ENCODE data around the gene CACNA1C. TPM values are rescaled to one million over a fixed set of nuclear protein-coding genes. Genes with fewer than 3 reads are reported as not detected.

CACNA1C gene
- total RNA-seq, 1 experiment from 2014 or later, result not detected

DNA sequence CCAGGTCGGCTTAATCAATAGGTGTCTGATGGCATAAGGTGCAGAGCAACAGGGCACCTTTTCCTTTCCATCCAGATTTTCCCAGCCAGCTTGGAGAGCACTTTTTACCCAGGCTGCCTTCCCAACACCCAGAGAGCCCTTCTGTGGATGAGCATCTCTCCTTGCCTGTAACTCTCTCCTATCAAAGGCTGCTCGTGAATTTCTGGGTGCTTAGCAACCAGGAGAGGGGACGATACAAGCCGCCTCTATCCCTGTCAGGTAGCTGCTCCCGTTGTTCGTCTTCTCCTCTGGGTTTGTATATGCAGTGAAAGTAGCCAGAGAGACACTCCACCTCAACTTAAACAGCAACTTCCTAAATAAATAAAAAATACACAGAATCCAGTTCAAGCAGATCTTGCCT lies 124.2 kb downstream of the CACNA1C start:
- no peak overlapping the region for H2AFZ ChIP-seq
- no peaks in the 10 kb centered on the region for H3F3A ChIP-seq (ENCODE audit: insufficient read depth, low read depth)
- ChIA-PET POLR2A (ENCODE audit: unreplicated experiment) (no interaction called here), CTCF (no interaction called here)
- H3K4me2 ChIP-seq, result no peak overlapping the region
- H4K20me1 ChIP-seq (ENCODE audit: insufficient read depth), result no peaks in the 10 kb centered on the region
- no TSS peak for BruUV-seq (replicated peaks)
- H3K27ac ChIP-seq, result no peak overlapping the region
- no peak overlapping the region for H3K4me3 ChIP-seq
- no peaks in the 10 kb centered on the region for H3K9me3 ChIP-seq (ENCODE audit: insufficient read depth, low read depth)
- H3K9me2 ChIP-seq (ENCODE audit: insufficient read depth), result no peaks in the 10 kb centered on the region; the same call in 1 of the 2 replicates
- H3K36me3 ChIP-seq (ENCODE audit: low read depth), result no peaks in the 10 kb centered on the region
- intact Hi-C loops (cut with micrococcal nuclease; ENCODE audit: unreplicated experiment), result no loop called here
- no peaks in the 10 kb centered on the region for H3K79me2 ChIP-seq (ENCODE audit: low read depth)
- no peaks in the 10 kb centered on the region for H3K4me1 ChIP-seq (replicated peaks; ENCODE audit: insufficient read depth)
- peaks cover 97% of the 10 kb centered on the region for H3K27me3 ChIP-seq (ENCODE audit: insufficient read depth, low read depth)
- TF ChIP-seq EZH2 (IDR thresholded peaks at IDR 0.05; ENCODE audit: low read depth), result no peak
- TF ChIP-seq, protein P1, sequence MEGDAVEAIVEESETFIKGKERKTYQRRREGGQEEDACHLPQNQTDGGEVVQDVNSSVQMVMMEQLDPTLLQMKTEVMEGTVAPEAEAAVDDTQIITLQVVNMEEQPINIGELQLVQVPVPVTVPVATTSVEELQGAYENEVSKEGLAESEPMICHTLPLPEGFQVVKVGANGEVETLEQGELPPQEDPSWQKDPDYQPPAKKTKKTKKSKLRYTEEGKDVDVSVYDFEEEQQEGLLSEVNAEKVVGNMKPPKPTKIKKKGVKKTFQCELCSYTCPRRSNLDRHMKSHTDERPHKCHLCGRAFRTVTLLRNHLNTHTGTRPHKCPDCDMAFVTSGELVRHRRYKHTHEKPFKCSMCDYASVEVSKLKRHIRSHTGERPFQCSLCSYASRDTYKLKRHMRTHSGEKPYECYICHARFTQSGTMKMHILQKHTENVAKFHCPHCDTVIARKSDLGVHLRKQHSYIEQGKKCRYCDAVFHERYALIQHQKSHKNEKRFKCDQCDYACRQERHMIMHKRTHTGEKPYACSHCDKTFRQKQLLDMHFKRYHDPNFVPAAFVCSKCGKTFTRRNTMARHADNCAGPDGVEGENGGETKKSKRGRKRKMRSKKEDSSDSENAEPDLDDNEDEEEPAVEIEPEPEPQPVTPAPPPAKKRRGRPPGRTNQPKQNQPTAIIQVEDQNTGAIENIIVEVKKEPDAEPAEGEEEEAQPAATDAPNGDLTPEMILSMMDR (conservative IDR thresholded peaks at IDR 0.05), result no peak
- DNase-seq, result no peak

DNA sequence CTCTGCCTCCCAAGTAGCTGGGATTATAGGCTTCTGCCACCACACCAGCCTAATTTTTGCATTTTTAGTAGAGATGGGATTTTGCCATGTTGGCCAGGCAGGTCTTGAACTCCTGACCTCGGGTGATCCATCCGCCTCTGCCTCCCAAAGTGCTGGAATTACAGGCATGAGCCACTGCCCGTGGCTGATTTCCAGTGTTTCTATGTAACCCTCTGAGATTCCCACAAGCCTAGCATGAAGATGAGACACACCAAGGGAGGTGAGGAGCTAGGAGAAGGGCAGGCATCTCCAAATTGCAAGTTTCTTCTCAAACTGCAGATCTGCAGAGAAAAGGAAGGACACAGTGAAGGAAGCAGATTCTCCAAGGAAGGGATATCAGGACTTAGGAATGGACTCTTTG lies 125.0 kb downstream of the CACNA1C start:
- Histone ChIP-seq H3K36me3 (ENCODE audit: low read depth) (no peaks in the 10 kb centered on the region), H3F3A (ENCODE audit: insufficient read depth, low read depth) (no peaks in the 10 kb centered on the region), H3K4me1 (replicated peaks; ENCODE audit: insufficient read depth) (no peaks in the 10 kb centered on the region), H2AFZ (no peak overlapping the region), H3K9me2 (ENCODE audit: insufficient read depth) (no peaks in the 10 kb centered on the region; the same call in 1 of the 2 replicates), H3K4me3 (no peak overlapping the region), H3K79me2 (ENCODE audit: low read depth) (no peaks in the 10 kb centered on the region), H3K9me3 (ENCODE audit: insufficient read depth, low read depth) (no peaks in the 10 kb centered on the region), H4K20me1 (ENCODE audit: insufficient read depth) (no peaks in the 10 kb centered on the region), H3K27me3 (ENCODE audit: insufficient read depth, low read depth) (peaks cover 97% of the 10 kb centered on the region), H3K4me2 (no peak overlapping the region), H3K27ac (no peak overlapping the region)
- ChIA-PET CTCF (no interaction called here), POLR2A (ENCODE audit: unreplicated experiment) (no interaction called here)
- DNase-seq, result no peak
- intact Hi-C loops (cut with micrococcal nuclease; ENCODE audit: unreplicated experiment), result no loop called here
- no TSS peak for BruUV-seq (replicated peaks)
- TF ChIP-seq EZH2 (IDR thresholded peaks at IDR 0.05; ENCODE audit: low read depth), result no peak
- TF ChIP-seq, protein P1 (conservative IDR thresholded peaks at IDR 0.05), result no peak

- ChIA-PET POLR2A (ENCODE audit: unreplicated experiment) (no interaction called here), CTCF (no interaction called here)
- Histone ChIP-seq H3K36me3 (ENCODE audit: low read depth) (no peaks in the 10 kb centered on the region), H3K4me1 (replicated peaks; ENCODE audit: insufficient read depth) (no peaks in the 10 kb centered on the region), H3K9me3 (ENCODE audit: insufficient read depth, low read depth) (no peaks in the 10 kb centered on the region), H3K27ac (no peak overlapping the region), H3K4me2 (no peak overlapping the region), H3K4me3 (no peak overlapping the region), H4K20me1 (ENCODE audit: insufficient read depth) (no peaks in the 10 kb centered on the region), H3K79me2 (ENCODE audit: low read depth) (no peaks in the 10 kb centered on the region), H2AFZ (no peak overlapping the region), H3F3A (ENCODE audit: insufficient read depth, low read depth) (no peaks in the 10 kb centered on the region), H3K27me3 (ENCODE audit: insufficient read depth, low read depth) (peaks cover 97% of the 10 kb centered on the region), H3K9me2 (ENCODE audit: insufficient read depth) (no peaks in the 10 kb centered on the region; the same call in 1 of the 2 replicates)
- no peak for DNase-seq
- no TSS peak for BruUV-seq (replicated peaks)
- intact Hi-C loops (cut with micrococcal nuclease; ENCODE audit: unreplicated experiment), result no loop called here
- TF ChIP-seq, protein P1 (conservative IDR thresholded peaks at IDR 0.05), result no peak
- TF ChIP-seq EZH2 (IDR thresholded peaks at IDR 0.05; ENCODE audit: low read depth), result no peak
Measured at GRCh38 chr12:2179058-2179457, 126.3 kb downstream of the CACNA1C start.

Data from PC-9 (cell line).